ENCODE data around the gene SPDYE4.

Gene SPDYE4

GRCh38 chr17:8782176-8782575 is 23.8 kb upstream of the SPDYE4 start:
- no peak for DNase-seq

- DNase-seq, result no peak
These were observed 23.4 kb upstream of the SPDYE4 start for GRCh38 chr17:8781776-8782175.

GRCh38 chr17:8776881-8777280 is 18.5 kb upstream of the SPDYE4 start:
- no peak for DNase-seq

GRCh38 chr17:8776248-8776647 is 17.9 kb upstream of the SPDYE4 start:
- no peak for DNase-seq

GRCh38 chr17:8766731-8767130 is 8.4 kb upstream of the SPDYE4 start:
- DNase-seq, result no peak

- no peak for DNase-seq
These were observed 3.7 kb upstream of the SPDYE4 start for GRCh38 chr17:8762012-8762411.

- DNase-seq, result no peak
These were observed 1.2 kb downstream of the SPDYE4 start for GRCh38 chr17:8757189-8757588.

GRCh38 chr17:8755590-8756255 is 2.6 kb downstream of the SPDYE4 start:
- DNase-seq, result no peak

- no peak for DNase-seq
These were observed 3.5 kb downstream of the SPDYE4 start for GRCh38 chr17:8754890-8755289.

- peak in 2 of 3 experiments; percentile 2 to 47 for DNase-seq
These were observed 4.3 kb downstream of the SPDYE4 start for GRCh38 chr17:8753976-8754440.

GRCh38 chr17:8753136-8753975 is 5.0 kb downstream of the SPDYE4 start:
- no peak for DNase-seq

GRCh38 chr17:8749616-8750015 is 8.7 kb downstream of the SPDYE4 start:
- no peak for DNase-seq

GRCh38 chr17:8747742-8748141 is 10.6 kb downstream of the SPDYE4 start:
- DNase-seq, result no peak

- no peak for DNase-seq
These were observed 11.7 kb downstream of the SPDYE4 start for GRCh38 chr17:8746501-8747236.

GRCh38 chr17:8745586-8746500 is 12.5 kb downstream of the SPDYE4 start:
- peak; percentile 8 to 49 (median 44) for DNase-seq

- DNase-seq, result no peak
These were observed 14.1 kb downstream of the SPDYE4 start for GRCh38 chr17:8744086-8744785.

GRCh38 chr17:8742819-8743218 is 15.5 kb downstream of the SPDYE4 start:
- no peak for DNase-seq

GRCh38 chr17:8742274-8742673 is 16.1 kb downstream of the SPDYE4 start:
- DNase-seq, result no peak

GRCh38 chr17:8741771-8742170 is 16.6 kb downstream of the SPDYE4 start:
- DNase-seq, result no peak

- DNase-seq, result no peak
These were observed 17.0 kb downstream of the SPDYE4 start for GRCh38 chr17:8741366-8741765.

- DNase-seq, result no peak
These were observed 17.9 kb downstream of the SPDYE4 start for GRCh38 chr17:8740486-8740885.

GRCh38 chr17:8739097-8739496 is 19.2 kb downstream of the SPDYE4 start:
- DNase-seq, result no peak

Data from NCI-H1417 (cell line).